Measurements from ENCODE around the gene KIRREL3.
A peak's percentile ranks its signal among the peaks of the same experiment; 100 is the strongest.

The KIRREL3 gene

GRCh38 chr11:126901783-126902182, 98.8 kb downstream of the KIRREL3 start:
- no peak for DNase-seq

GRCh38 chr11:126899961-126900748, 100.4 kb downstream of the KIRREL3 start:
- DNase-seq: no peak

- no peak for DNase-seq
These were observed 101.8 kb downstream of the KIRREL3 start for GRCh38 chr11:126898802-126899201.

DNA sequence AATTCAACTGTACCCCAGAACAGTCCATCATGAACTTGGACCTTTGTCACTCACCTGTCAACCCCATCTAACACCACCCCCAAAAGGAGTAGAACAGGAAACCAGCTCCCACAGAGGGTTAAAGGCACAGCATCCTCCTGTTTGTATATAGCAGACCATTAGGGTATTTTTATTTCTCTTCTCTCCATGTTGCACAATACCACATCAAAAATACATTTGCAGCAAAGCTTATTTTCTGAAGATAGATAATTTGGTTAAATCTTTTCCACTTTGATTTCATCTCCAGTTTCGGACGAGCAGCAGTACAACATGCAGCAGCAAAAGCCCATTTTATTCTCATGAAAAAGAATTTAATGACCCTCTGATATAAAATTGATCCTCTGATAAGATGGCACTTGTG, 103.1 kb downstream of the KIRREL3 start:
- no peak for DNase-seq

GRCh38 chr11:126896025-126896424, 104.5 kb downstream of the KIRREL3 start:
- no peak for DNase-seq

DNA sequence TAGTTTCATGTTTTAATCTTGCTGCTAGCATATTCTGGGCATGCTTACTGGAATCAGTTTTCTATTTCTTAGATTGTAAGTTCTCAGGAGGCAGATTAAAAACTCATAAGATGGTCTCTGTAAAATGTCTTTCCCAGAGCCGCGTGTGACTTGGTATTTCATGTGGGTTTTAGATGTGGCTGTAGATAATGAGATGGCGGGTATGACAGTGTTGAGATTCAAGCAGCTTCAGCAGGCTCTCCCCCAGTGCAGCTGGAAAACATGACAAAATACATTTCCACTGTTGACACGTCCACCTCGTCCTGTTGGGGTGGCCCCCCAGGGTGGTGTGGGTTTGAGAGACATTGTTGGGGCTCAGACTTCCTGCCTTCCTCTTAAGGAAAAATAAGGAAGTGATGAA, 106.8 kb downstream of the KIRREL3 start:
- no peak for DNase-seq

DNA sequence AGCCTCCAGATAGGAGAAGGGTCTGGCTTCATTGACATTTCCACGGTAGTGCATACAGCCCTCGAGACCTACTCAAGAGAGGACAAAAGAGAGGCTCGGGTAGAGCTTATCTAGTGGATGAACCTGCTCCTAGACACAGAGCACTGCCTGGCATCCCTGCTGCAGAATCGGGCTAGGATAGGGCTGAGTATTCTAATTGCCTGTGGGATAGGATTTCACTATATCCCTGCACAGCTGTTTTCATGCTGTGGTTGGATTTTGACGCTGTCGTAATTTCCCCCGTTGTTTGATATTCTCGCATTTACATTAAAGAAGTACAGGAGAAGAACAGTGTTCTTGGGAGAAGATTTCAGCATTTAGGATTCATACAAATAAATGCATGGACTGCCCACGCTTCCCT, 107.8 kb downstream of the KIRREL3 start:
- DNase-seq: peak; percentile 69

- no peak for DNase-seq
These were observed 108.9 kb downstream of the KIRREL3 start for GRCh38 chr11:126891556-126892217.

DNA sequence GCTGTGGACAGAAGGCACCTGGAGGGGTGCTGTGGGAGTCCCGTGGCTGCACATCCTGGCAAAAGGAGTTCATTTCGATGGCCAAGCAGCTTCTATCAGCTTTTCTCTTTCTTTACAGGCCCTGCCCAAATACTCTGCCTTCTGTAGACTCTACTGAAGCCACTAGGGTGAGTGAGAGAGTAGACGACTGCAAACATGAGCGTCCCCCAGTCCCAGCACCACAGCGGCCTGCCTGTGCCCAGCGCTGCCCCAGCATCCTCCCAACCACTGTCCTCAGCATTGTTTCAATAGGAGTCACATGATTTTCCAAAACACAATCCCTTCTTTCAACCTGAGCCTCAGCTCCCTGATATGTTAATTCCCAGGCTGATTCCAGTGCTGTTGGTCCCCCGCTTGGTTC, 110.0 kb downstream of the KIRREL3 start:
- no peak for DNase-seq

GRCh38 chr11:126888115-126888712, 112.4 kb downstream of the KIRREL3 start:
- DNase-seq: no peak

GRCh38 chr11:126886636-126887035, 113.9 kb downstream of the KIRREL3 start:
- no peak for DNase-seq

DNA sequence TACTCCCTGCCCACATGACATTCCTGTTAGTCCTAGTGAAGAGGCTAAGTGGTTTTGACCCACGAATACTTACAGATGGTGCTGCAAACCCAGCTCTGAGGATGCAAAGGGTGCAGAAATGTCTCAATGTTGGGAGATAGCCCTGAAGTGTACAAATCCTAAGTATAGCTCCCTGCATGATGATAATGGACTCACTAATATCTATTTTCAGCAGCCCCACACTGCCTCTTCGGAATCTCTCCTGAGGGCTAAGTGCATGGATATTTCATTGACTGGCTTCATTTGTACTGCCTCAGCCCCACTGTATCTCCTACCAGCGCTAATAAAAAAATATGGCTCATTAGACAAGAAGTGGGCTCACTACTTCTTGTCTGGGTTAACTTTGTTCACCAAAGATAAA, 114.5 kb downstream of the KIRREL3 start:
- no peak for DNase-seq

DNA sequence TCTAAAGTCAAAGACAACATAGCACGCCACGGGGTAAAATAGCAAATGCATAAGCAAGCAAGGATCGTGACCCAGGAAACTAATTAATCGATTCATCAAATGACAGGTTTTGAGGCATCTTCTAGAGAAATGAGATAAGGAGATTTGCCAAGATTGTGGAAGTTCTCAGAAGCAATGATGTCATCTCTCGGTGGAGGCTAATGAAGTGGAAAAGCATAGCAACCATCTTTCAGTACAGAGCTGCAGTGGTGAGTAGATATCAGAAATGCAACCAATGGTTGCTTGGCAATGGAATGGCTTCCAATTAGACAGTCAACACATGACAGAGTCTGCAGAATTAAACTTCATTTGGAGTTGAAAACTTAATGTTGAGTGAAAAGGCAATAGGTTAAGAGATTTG, 116.0 kb downstream of the KIRREL3 start:
- no peak for DNase-seq

- DNase-seq: no peak
These were observed 116.4 kb downstream of the KIRREL3 start for GRCh38 chr11:126884192-126884591.

GRCh38 chr11:126880872-126881271, 119.7 kb downstream of the KIRREL3 start:
- DNase-seq: no peak

DNA sequence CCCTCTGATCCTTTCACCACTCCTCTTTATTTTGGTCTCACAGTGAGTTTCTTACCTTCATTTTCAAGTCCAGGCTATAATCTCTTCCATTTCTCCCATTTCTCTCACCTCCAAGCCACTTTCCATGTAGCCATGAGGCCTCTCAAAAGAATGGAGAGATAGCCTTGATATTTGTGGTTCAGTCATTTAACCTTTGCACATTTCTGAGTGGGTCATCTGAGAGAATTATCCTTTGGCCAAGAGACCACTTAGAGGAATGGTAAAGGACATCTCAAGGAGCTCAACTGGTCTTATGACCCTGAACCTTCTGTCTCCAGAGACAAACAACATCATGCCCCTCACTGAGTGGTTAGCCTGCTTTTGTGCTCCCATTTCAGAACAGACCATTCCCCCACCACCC, 121.1 kb downstream of the KIRREL3 start:
- no peak for DNase-seq

GRCh38 chr11:126878913-126879482, 121.6 kb downstream of the KIRREL3 start:
- peak; percentile 98 for DNase-seq

GRCh38 chr11:126874831-126875230, 125.7 kb downstream of the KIRREL3 start:
- no peak for DNase-seq

DNA sequence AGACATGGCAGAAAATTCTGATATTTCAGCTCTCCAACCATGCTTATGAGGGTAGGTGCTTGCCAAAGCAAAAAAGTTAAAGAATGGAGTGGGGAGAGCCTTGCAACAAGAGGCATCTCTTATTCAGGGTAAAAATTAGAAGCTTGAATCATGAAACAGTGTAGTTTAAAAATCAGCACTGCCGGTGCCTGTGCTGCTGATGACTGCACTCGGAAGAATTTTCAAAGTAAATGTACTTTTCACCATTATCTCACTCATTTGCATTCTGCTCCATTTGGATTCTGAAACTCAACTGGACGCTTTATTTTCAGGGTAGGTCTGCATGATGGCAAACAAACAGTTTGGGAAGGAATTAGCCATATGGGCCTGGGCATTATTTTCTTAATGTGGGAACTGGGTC, 126.3 kb downstream of the KIRREL3 start:
- DNase-seq: no peak

DNA sequence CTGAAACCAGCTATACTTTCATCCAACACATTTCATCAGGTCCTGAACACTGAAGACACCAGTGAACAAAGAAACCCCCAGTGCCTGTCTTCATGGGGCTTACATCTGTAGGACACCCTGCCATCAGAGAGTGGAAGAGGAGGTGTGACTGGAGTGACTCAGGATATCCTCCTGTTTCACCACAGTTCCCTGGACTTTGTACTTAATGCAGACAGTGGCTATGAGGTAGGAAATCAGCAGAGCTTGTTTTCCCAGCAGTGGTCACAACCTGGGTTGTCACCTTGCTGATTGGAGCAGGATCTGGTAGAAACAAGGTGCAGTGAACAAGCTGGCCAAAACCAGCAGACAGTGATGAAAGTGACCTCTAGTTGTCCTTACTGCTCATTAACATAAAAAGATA, 128.8 kb downstream of the KIRREL3 start:
- no peak for DNase-seq

GRCh38 chr11:126870021-126870420, 130.5 kb downstream of the KIRREL3 start:
- DNase-seq: no peak

DNA sequence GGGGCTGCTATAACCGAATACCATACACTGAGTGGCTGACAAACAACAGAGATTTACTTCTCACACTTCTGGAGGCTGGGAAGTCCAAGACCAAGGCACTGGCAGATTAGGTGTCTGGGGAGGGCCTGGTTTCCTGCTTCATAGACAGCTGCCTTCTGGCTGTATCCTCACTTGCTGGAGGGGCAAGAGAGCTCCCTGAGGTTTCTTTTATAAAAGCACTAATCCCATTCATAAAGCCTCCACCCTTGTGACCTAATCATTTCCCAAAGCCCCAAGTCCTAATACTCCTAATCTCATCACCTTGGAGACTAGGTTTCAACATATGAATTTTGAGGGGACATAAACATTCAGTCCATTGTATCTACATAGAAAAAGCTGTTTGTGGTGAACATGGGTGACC, 131.8 kb downstream of the KIRREL3 start:
- DNase-seq: no peak

DNA sequence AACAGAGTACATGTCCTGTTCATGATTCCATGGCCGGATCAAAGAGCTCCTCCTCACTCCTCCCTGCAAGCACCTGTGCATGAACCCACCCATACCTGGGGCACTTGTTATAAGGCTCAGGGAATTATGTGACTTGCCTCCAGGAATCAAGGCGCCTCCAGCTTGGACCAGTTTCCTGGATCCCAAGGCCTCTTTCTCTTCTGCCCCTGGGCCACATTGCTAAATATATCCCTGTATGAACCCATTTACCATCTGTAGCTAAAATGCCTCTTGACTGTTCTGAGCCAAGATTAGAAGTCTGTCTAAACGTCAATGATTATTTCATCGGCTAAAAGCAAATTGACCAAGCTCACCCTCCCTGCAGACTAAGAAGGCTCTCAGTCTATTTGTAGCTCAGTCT, 135.6 kb downstream of the KIRREL3 start:
- DNase-seq: no peak

Data from NCI-H526 treated with DMSO at 0.1 percent for 48 hours (cell line).